Suprapubic skin (tissue), 4 donors: ENCODE data around the gene RPS19BP1. TPM values are rescaled to one million over a fixed set of nuclear protein-coding genes. Genes with fewer than 3 reads are reported as not detected.

Experiments
- DNase-seq, 2 donors: peaks; one replicate each; pipeline ENCODE4 v3.0.0-alpha.2; 2019; ENCODE audit warnings: low spot score in 2 of 2
- H3K27ac ChIP-seq: fragments of 200-600 bp; sonication (generic); one replicate; pipeline ENCODE4 v1.5.1; 2019
- H3K27me3 ChIP-seq: fragments of 200-600 bp; sonication (generic); one replicate; pipeline ENCODE4 v1.5.1; 2019
- H3K36me3 ChIP-seq: fragments of 200-600 bp; sonication (generic); one replicate; pipeline ENCODE4 v1.5.1; 2019
- H3K4me1 ChIP-seq: fragments of 200-600 bp; sonication (generic); one replicate; pipeline ENCODE4 v1.5.1; 2019
- H3K4me3 ChIP-seq: fragments of 200-600 bp; sonication (generic); one replicate; pipeline ENCODE4 v1.5.1; 2019; ENCODE audit warnings: mild to moderate bottlenecking
- H3K9me3 ChIP-seq: fragments of 200-600 bp; sonication (generic); one replicate; pipeline ENCODE4 v1.5.1; 2019
- CTCF ChIP-seq, 2 donors: fragments of 200-600 bp in 1 of 2; fragments of 450-650 bp in 1 of 2; sonication (generic) in 1 of 2; IDR thresholded peaks; one replicate each; pipeline ENCODE4 v1.5.1; 2016 to 2019; ENCODE audit warnings: antibody characterized with exemption in 2 of 2, mild to moderate bottlenecking in 1 of 2, moderate library complexity in 1 of 2
- EP300 ChIP-seq: sonication (generic); formaldehyde crosslinking; IDR thresholded peaks from one replicate; pipeline ENCODE4 v1.6.1; 2017; ENCODE audit warnings: antibody characterized with exemption
- POLR2A ChIP-seq, 2 donors: fragments of 450-650 bp; IDR thresholded peaks; one replicate each; pipeline ENCODE4 v1.6.1; 2017; ENCODE audit warnings: antibody characterized with exemption in 2 of 2, mild to moderate bottlenecking in 2 of 2, moderate library complexity in 2 of 2
- POLR2AphosphoS5 ChIP-seq, 3 donors: sonication (generic); formaldehyde crosslinking; IDR thresholded peaks; one replicate each; pipeline ENCODE4 v1.6.1; 2017; ENCODE audit warnings: antibody characterized with exemption in 3 of 3
- WGBS: methylation state at CpG from one replicate; pipeline ENCODE4 v1.1.5; 2018; 5-methylcytosine and 5-hydroxymethylcytosine counted together
- total RNA-seq, 4 donors: library from RNA; depleted of rRNA; stranded (reverse); fragments of >200 nt; gene quantifications; one replicate each; pipeline ENCODE4 v1.1.0, GENCODE V29; 2016

Gene RPS19BP1
- total RNA-seq, 4 donors from 2014 or later = 61.2 to 89.5 (median 80.6) TPM

- peak overlapping the region; percentile 34 for H3K4me3 ChIP-seq
- H3K27me3 ChIP-seq = no peaks in the 10 kb centered on the region
- WGBS = 62% methylated on average over 12 of the region's 12 CpGs
- H3K9me3 ChIP-seq = no peaks in the 10 kb centered on the region
- peaks cover 31% of the 10 kb centered on the region for H3K36me3 ChIP-seq
- DNase-seq = no peak
- peak overlapping the region; percentile 28 for H3K27ac ChIP-seq
- TF ChIP-seq CTCF (IDR thresholded peaks at IDR 0.05) (no peak), POLR2AphosphoS5 (IDR thresholded peaks at IDR 0.05) (no peak), EP300 (no peak), POLR2A (IDR thresholded peaks at IDR 0.05) (no peak)
- H3K4me1 ChIP-seq = peaks cover 80% of the 10 kb centered on the region
Observed at GRCh38 chr22:39528080-39528661, 4.4 kb downstream of the RPS19BP1 start.

GRCh38 chr22:39527481-39527961, 5.0 kb downstream of the RPS19BP1 start:
- Histone ChIP-seq H3K27me3 (no peaks in the 10 kb centered on the region), H3K27ac (no peak overlapping the region), H3K4me3 (no peak overlapping the region), H3K4me1 (peaks cover 82% of the 10 kb centered on the region), H3K9me3 (no peaks in the 10 kb centered on the region), H3K36me3 (peaks cover 35% of the 10 kb centered on the region)
- no peak for DNase-seq
- TF ChIP-seq POLR2A (IDR thresholded peaks at IDR 0.05) (no peak), EP300 (no peak), POLR2AphosphoS5 (IDR thresholded peaks at IDR 0.05) (no peak), CTCF (IDR thresholded peaks at IDR 0.05) (no peak)
- WGBS = 38% methylated on average over 4 of the region's 6 CpGs

GRCh38 chr22:39526736-39527171, 5.8 kb downstream of the RPS19BP1 start:
- H3K27ac ChIP-seq = no peak overlapping the region
- TF ChIP-seq POLR2AphosphoS5 (IDR thresholded peaks at IDR 0.05) (no peak), CTCF (IDR thresholded peaks at IDR 0.05) (no peak), POLR2A (IDR thresholded peaks at IDR 0.05) (no peak), EP300 (no peak)
- H3K27me3 ChIP-seq = no peaks in the 10 kb centered on the region
- no peak overlapping the region for H3K4me3 ChIP-seq
- WGBS = 70% methylated on average over 4 of the region's 4 CpGs
- H3K4me1 ChIP-seq = peaks cover 85% of the 10 kb centered on the region
- peaks cover 43% of the 10 kb centered on the region for H3K36me3 ChIP-seq
- no peak for DNase-seq
- H3K9me3 ChIP-seq = no peaks in the 10 kb centered on the region

- H3K4me1 ChIP-seq = peaks cover 79% of the 10 kb centered on the region
- H3K27ac ChIP-seq = no peak overlapping the region
- 77% methylated on average over 4 of the region's 4 CpGs for WGBS
Observed at GRCh38 chr22:39525658-39525975, 6.9 kb downstream of the RPS19BP1 start.

More at GRCh38 chr22:39525658-39525975, 6.9 kb downstream of the RPS19BP1 start:
- TF ChIP-seq CTCF (IDR thresholded peaks at IDR 0.05) = no peak
- TF ChIP-seq EP300 = no peak
- TF ChIP-seq POLR2A (IDR thresholded peaks at IDR 0.05) = no peak
- no peak for TF ChIP-seq POLR2AphosphoS5 (IDR thresholded peaks at IDR 0.05)
- Histone ChIP-seq H3K9me3 (no peaks in the 10 kb centered on the region), H3K27me3 (no peaks in the 10 kb centered on the region), H3K36me3 (peaks cover 50% of the 10 kb centered on the region), H3K4me3 (no peak overlapping the region)
- no peak for DNase-seq
